GM19397 (cell line): ENCODE data around the gene ZNF599.

Source experiments
- ATAC-seq: cut with Tn5 transposase; IDR thresholded peaks from one replicate; pipeline ENCODE4 v1.9.1; 2021; ENCODE audit warnings: mild to moderate bottlenecking, moderate library complexity; ENCODE audit not compliant: unreplicated experiment

The ZNF599 gene

GRCh38 chr19:34744896-34745690 lies 27.9 kb downstream of the ZNF599 start:
- ATAC-seq: no peak

DNA sequence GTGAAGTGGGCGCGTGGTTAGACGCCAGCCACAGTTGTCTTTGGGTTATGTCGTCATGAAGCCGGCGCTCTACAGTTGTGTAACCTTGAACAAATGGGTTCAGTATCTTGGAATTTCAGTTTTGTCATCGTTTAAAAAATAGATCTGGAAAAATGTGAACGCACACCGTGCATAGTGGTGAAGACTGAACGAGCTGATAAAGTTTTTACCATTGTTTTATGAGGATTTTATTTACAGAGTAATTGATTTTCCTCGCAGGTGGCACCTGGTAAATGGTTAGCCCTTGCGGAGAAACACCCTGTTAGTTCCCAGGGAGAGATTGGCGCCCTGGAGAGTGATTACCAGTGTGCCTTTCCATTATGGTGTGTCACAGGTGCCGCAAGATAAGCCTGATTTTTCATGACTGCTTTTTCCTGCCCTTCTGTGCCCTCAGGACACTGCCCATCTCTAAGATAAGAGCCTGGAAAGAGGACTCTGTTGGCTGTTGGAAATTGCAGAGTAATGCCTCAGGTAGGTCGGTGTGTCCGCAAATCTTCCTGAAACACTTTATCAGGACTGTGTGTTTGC lies 38.4 kb downstream of the ZNF599 start:
- no peak for ATAC-seq

- peak; percentile 82 for ATAC-seq
Observed at GRCh38 chr19:34733746-34734536, 39.1 kb downstream of the ZNF599 start, which contains the start of gene ZNF181. TSS of gene ZNF181 (plus strand) at chr19:34734243. CDS start at chr19:34735038, 795 bp downstream.

GRCh38 chr19:34733266-34733745 lies 39.7 kb downstream of the ZNF599 start:
- ATAC-seq: peak; percentile 28

- no peak for ATAC-seq
Observed at GRCh38 chr19:34732612-34733211, 40.3 kb downstream of the ZNF599 start.

DNA sequence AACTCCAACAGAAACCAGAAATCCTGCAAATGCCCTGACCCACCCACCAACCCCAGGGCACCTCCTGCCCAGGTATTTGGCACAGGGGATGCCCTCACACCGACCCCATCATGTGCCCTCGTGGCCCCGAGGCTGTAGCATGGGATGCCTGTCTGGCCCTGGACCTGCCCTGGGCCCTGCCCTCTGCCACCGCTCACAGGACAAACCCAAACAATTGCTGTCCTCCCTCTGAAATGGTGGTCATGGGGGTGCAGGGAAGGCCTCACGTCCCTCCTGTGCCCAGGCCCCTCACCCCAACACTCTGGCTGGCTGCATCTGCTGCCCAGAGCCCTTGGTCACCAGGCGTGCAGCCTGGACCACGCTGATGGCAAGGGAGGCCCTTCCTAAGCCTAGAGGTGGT lies 41.1 kb downstream of the ZNF599 start:
- no peak for ATAC-seq

DNA sequence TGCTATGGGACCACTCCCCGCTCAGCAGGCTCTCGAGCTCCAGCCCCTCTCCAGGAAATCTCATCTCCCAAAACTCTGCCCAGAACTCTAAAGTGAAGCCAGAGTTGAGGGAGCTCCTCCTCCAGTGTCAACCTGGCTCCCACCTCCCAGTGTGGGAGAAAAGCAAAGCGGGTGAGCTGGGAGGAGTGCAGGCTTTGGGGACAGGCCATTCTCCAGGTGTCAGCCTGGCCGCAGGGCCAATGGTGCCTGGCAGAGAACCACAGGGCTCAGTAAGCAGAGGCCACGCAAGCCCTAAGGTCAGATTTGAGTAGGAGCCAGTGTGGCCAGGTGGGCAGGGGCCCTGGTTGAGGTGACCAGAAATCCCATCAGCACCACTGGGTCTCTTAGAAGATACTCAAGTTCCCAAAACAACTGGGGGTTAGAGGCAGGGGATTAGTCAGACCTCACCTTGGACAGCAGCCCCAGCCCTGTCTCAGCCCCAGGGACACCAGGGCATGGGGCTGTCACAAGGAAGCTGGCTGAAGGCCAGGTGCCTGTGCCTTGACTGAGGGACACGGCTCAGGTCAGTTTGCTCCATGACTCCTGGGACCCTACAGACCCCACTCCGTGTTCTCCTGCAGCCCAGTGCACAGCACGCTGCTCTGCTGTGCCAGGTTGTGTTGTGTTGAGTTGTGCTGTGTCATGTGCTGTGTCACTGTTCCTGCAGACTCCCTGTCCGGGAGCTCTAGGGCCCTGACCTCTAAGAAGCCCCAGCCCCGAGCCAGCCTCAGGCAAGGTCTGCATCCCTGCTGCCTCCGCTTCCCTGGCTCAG lies 41.8 kb downstream of the ZNF599 start:
- ATAC-seq: no peak

DNA sequence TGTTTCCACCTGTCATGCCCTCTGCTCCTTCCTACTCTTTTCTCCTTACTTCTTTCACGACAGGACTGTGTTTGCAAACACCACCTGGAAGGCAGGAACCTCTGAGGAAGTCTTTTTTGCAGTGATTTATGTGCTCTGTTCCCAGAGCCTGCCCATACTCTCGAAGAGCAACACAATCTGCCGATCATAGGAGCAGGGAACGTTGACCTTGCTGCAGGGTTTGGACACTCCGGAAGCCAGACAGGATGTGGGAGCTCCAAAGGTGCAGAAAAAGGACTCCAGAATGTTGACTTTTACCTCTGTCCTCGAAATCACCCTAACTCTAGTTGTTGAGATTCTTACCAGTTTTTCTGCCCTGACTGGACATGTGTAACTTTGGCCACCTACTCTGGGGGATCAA lies 47.6 kb downstream of the ZNF599 start:
- no peak for ATAC-seq

- ATAC-seq: no peak
Observed at GRCh38 chr19:34722353-34722752, 50.7 kb downstream of the ZNF599 start.

- ATAC-seq: no peak
Observed at GRCh38 chr19:34715357-34715756, 57.7 kb downstream of the ZNF599 start.

- ATAC-seq: no peak
Observed at GRCh38 chr19:34713262-34713637, 59.8 kb downstream of the ZNF599 start.

DNA sequence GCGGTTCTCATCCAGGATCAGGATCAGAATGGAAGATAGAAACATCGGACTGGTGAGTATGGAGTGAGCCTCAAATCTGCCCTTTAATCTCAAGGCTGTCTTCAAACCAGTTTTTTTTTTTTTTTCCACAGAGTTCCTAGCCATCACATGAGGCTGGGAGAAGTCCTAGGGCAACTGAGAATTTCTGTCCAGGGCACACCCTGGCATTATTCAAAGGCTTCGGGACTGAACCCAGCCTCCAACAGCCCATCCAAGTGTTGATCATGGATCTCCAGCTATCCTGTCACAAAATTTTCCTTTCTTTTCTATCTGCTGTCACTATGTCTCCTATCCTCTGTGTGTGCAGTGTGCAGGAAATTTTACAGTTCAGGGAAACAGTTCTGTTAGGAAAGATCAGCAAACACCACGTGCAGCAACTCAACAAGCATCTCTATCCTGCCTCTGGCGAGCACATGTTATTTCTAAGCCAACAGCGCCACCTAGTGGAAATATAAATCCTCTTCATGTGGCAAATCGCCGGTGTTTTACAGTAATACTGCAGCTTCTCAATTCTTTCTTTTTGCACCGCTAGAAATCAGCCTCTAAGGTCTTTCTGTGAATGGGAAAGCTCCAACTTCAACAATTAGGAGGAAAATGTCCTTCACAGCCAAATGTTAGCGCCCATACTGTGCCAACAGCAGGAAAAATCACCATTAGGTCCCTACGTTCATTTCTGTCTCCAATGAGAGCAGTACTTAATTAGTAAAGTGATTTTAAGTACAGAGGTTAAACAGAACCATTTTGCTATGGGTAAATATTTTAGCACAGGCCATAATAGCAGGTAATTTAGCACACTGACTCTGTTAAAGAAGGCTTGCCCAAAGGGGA lies 60.4 kb downstream of the ZNF599 start:
- no peak for ATAC-seq

GRCh38 chr19:34711890-34712289 lies 61.1 kb downstream of the ZNF599 start:
- ATAC-seq: no peak
